PC-3 (cell line): ENCODE measurements around the gene TET2.

Source experiments
- EZH2 ChIP-seq: fragments of 300-600 bp; sonication (generic); IDR thresholded peaks from one replicate; pipeline ENCODE4 v1.6.1; 2017; ENCODE audit warnings: antibody characterized with exemption, mild to moderate bottlenecking, low read length; ENCODE audit not compliant: unreplicated experiment
- EZH2phosphoT487 ChIP-seq: fragments of 300-600 bp; sonication (generic); IDR thresholded peaks from 2 replicates; pipeline ENCODE4 v1.6.1; 2018; ENCODE audit warnings: mild to moderate bottlenecking, antibody characterized with exemption, low read length, borderline replicate concordance
- TF ChIP-seq, protein P1 (sequence below): fragments of 300-600 bp; sonication (generic); conservative IDR thresholded peaks from 2 replicates; pipeline ENCODE4 v1.5.1; 2017; ENCODE audit warnings: antibody characterized with exemption, low read depth, mild to moderate bottlenecking, low read length

GRCh38 chr4:105274090-105274489 lies 127.4 kb downstream of the TET2 start:
- TF ChIP-seq, protein P1, sequence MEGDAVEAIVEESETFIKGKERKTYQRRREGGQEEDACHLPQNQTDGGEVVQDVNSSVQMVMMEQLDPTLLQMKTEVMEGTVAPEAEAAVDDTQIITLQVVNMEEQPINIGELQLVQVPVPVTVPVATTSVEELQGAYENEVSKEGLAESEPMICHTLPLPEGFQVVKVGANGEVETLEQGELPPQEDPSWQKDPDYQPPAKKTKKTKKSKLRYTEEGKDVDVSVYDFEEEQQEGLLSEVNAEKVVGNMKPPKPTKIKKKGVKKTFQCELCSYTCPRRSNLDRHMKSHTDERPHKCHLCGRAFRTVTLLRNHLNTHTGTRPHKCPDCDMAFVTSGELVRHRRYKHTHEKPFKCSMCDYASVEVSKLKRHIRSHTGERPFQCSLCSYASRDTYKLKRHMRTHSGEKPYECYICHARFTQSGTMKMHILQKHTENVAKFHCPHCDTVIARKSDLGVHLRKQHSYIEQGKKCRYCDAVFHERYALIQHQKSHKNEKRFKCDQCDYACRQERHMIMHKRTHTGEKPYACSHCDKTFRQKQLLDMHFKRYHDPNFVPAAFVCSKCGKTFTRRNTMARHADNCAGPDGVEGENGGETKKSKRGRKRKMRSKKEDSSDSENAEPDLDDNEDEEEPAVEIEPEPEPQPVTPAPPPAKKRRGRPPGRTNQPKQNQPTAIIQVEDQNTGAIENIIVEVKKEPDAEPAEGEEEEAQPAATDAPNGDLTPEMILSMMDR = no peak
- TF ChIP-seq EZH2 (no peak), EZH2phosphoT487 (no peak)
